KOPT-K1 (cell line): Measurements from ENCODE around the gene CAMK4.

ENCODE experiments used
- H3K27ac ChIP-seq: fragments of 200-600 bp; sonication (generic); 2 replicates; pipeline ENCODE4 v1.5.1; 2016; ENCODE audit warnings: antibody characterized with exemption, mild to moderate bottlenecking, low read depth, low read length; ENCODE audit not compliant: poor library complexity, severe bottlenecking
- H3K36me3 ChIP-seq: fragments of 200-600 bp; sonication (generic); 2 replicates; pipeline ENCODE4 v1.5.1; 2017; ENCODE audit warnings: antibody characterized with exemption, mild to moderate bottlenecking, low read length, moderate library complexity; ENCODE audit not compliant: insufficient read depth
- H3K9me3 ChIP-seq: fragments of 200-600 bp; sonication (generic); 2 replicates; pipeline ENCODE4 v1.5.1; 2017; ENCODE audit warnings: antibody characterized with exemption, low read length, mild to moderate bottlenecking; ENCODE audit not compliant: insufficient read depth, poor library complexity, severe bottlenecking

Gene CAMK4

GRCh38 chr5:111532886-111533582, 308.9 kb downstream of the CAMK4 start:
- no peaks in the 10 kb centered on the region for H3K36me3 ChIP-seq
- H3K9me3 ChIP-seq, result no peaks in the 10 kb centered on the region
- H3K27ac ChIP-seq, result no peak overlapping the region

DNA sequence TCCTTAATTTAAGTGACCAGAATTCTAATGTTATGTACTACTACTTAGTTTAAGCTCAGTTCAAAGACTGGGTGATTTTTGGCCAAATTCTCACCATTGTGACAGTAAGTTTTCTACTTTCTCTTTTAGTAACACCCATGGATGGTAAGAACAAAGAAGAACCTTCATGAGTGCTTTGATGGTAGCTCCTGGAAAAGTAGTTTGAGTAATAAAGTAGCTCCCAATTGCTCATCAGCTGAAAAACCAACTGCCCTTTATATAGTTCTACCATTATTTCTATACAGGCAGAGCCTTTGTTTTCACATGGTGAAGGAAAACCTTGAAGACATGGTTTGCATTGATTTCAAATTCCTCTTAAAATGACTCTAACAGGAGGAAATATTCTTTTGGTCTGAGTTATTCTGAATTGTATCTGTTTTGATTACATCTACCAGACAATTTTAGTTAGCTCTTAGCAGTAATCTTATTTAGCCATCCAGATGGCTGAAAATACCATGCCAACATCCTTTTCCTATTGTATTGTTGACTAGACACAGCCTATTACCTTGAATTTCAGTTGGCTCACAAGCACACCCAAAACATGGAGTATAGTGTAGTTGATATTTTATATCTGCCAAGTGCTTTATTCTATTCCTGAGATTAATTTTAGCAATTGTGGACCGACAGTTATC, 311.8 kb downstream of the CAMK4 start:
- Histone ChIP-seq H3K9me3 (no peaks in the 10 kb centered on the region), H3K27ac (no peak overlapping the region), H3K36me3 (no peaks in the 10 kb centered on the region)

GRCh38 chr5:111537141-111538024, 313.2 kb downstream of the CAMK4 start:
- Histone ChIP-seq H3K36me3 (no peaks in the 10 kb centered on the region), H3K27ac (no peak overlapping the region), H3K9me3 (no peaks in the 10 kb centered on the region)
